ENCODE data around the gene FAM47B.

FAM47B gene

DNA sequence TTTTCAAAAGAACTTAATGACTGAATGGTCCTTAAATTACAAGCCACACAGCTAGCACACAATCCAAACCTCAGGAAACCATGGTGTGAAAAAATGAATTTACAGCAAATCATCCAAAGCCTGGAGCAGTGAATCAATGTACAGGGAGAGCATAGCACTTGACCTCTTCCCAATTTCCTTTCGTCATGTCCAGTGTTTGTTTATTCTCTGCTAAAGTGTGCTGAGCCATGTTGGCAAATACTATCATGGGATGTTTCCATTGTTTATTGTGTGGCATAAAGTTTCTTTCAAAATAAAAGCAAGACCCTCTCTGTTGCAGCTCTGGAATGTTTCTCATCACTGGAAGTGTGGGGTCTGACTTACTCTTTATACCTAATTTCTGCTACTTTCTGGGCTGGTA lies 25.4 kb upstream of the FAM47B start:
- no peak overlapping the region for H3K4me3 ChIP-seq (ENCODE audit: low read depth, low read length)
- TF ChIP-seq CTCF (IDR thresholded peaks at IDR 0.05; ENCODE audit: borderline replicate concordance, insufficient read depth, low read depth, low read length): no peak

GRCh38 chrX:34918091-34918736 lies 24.4 kb upstream of the FAM47B start:
- H3K4me3 ChIP-seq (ENCODE audit: low read depth, low read length): no peak overlapping the region
- no peak for TF ChIP-seq CTCF (IDR thresholded peaks at IDR 0.05; ENCODE audit: borderline replicate concordance, insufficient read depth, low read depth, low read length)

DNA sequence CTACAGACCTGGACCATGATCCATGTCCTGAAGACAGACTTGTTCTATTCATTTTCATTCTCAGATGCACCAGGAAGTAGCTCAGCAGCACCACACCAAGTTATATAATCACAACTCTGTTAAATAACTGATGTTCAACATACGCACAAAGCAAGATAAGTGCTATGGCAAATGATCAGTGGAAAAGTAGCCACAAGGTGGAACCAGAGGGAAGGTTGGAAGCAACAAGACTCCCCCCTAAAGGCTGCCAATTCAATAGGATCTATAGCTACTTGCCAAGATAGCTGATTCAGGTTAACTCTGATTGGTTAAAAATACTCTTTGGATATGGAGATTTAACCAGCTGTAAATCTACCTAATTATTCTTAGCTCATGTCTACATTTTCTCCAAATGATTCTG lies 23.7 kb upstream of the FAM47B start:
- no peak for TF ChIP-seq CTCF (IDR thresholded peaks at IDR 0.05; ENCODE audit: borderline replicate concordance, insufficient read depth, low read depth, low read length)

GRCh38 chrX:34927866-34928265 lies 14.7 kb upstream of the FAM47B start:
- no peak overlapping the region for H3K4me3 ChIP-seq (ENCODE audit: low read depth, low read length)
- no peak for TF ChIP-seq CTCF (IDR thresholded peaks at IDR 0.05; ENCODE audit: borderline replicate concordance, insufficient read depth, low read depth, low read length)

More for the DNA sequence above, 23.7 kb upstream of the FAM47B start:
- H3K4me3 ChIP-seq (ENCODE audit: low read depth, low read length): no peak overlapping the region

- TF ChIP-seq CTCF (IDR thresholded peaks at IDR 0.05; ENCODE audit: borderline replicate concordance, insufficient read depth, low read depth, low read length): no peak
- H3K4me3 ChIP-seq (ENCODE audit: low read depth, low read length): no peak overlapping the region
Measured at GRCh38 chrX:34943235-34943634, 639 bp downstream of the FAM47B start.

- H3K4me3 ChIP-seq (ENCODE audit: low read depth, low read length): no peak overlapping the region
- no peak for TF ChIP-seq CTCF (IDR thresholded peaks at IDR 0.05; ENCODE audit: borderline replicate concordance, insufficient read depth, low read depth, low read length)
Measured at GRCh38 chrX:34956916-34957315, 14.3 kb downstream of the FAM47B start.

DNA sequence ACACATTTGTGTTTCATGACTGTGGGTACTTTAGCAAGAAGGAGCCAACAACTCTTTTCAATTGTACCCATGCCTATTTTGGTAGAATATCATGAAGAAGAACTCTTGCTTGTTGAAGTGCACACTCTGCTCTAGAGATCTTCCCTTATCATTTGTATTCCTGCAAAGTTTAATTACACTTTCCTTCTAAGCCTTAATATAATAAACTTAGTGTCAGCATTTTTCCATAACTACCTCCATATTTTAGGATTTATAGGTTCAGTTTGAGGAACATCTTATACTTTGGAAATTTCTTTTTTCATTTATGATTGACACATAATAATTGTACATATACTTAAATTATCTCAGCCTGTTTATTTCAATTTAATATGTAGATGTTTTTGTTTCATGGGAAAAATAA lies 19.1 kb downstream of the FAM47B start:
- TF ChIP-seq CTCF (IDR thresholded peaks at IDR 0.05; ENCODE audit: borderline replicate concordance, insufficient read depth, low read depth, low read length): no peak
- H3K4me3 ChIP-seq (ENCODE audit: low read depth, low read length): no peak overlapping the region
